ENCODE data around the gene CACNA2D3.
A peak's percentile ranks its signal among the peaks of the same experiment; 100 is the strongest.

The CACNA2D3 gene

DNA sequence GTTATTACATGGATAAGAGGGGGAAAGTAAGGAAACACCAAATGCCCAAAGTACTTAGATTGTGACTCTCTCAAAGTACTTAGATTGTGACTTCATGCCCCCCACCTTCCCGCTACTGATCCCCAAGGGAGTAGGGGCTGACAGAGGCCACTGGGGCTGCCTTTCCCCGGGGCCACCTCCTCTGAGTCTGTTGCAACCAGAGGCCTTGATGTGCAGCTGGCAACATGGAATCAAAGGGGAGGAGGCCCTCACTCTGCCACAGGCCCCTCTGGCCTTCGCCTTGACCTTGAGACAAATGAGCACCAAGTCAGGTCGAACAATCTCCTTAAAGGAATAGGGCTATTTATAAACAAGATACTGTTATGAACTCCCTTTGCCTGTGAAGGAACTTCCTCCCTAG lies 743.0 kb downstream of the CACNA2D3 start:
- DNase-seq = no peak

GRCh38 chr3:54866251-54866650 lies 743.9 kb downstream of the CACNA2D3 start:
- DNase-seq = no peak

DNA sequence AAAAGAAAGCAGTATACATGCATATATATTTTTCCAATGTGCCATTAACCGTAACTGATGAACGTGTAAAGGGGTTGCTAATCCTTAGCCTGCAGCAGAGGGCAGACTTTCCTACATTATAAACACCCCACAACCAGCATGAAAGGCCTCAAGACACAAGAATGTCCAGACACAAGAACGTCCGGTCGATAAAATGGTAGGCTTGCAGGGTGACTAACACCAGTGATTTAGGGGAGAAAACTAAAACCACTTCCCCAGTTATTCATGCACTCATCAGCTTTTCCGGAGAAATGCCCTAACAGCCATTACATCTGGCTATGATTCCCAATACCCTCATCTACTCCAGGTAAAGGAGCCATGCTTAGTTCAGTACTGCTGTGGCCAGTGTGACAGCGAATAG lies 748.1 kb downstream of the CACNA2D3 start:
- DNase-seq = no peak

DNA sequence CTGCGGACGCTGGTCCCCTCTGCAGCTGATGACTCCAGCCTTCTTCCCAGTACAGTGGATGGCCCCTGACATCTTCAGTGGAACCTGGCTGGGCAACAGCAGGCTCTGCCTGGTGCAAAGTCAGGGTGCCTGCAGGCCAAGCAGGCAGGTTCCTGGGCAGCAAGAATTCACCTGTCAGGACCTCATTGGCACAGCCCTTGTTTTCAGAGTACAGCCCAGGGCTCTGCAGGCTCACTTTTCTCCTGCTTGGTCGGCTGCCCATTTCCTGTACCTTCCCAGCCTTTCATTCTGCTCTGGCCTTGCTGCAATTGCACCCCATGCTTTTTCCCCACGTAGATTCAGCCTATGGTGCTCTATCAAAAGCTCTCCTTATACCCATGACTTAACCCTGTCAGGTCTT lies 749.5 kb downstream of the CACNA2D3 start:
- DNase-seq = no peak

DNA sequence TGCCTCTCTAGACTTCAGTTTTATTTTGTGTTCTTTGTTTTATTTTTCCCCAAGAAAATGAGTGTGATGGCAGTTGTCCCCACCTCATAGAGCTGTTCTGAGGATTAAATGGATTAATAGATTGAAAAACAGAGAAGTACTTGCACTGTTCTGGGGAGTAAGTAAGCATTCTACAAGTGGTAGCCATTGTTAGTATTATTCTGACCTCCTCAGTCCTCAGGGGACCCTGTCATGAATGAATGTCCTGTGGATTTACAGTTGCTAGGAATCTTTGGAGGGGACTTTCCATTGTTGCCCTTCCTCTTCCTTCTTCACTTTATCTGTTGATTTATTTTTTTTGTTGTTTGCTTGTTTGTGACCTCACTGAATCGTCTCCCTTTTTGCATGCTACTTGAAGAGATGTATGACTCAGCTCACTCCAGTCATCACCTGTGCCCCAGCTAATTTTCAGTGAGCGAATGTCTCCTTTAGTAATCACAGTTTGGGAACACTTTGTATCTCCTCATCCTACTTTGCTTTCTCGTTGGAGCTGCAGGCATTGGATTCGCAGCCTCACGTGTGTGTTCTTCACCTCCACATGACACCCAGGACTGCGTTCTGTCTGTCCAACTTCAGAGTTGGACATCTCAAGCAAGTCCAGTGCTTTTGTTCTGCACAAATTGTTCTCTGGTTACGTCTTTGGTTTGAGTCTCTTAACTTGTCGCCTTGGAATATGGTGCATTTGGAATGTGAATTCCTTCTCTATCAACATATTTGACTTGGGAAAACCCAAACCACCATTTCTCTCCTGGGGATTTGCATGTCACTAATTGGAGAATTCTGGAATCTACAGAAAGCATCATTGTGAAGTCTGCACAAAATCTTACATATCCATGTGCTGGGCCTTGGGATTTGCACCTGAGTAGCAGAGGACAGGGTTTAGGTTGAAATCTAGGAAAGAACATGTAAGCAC lies 751.0 kb downstream of the CACNA2D3 start:
- DNase-seq = no peak

DNA sequence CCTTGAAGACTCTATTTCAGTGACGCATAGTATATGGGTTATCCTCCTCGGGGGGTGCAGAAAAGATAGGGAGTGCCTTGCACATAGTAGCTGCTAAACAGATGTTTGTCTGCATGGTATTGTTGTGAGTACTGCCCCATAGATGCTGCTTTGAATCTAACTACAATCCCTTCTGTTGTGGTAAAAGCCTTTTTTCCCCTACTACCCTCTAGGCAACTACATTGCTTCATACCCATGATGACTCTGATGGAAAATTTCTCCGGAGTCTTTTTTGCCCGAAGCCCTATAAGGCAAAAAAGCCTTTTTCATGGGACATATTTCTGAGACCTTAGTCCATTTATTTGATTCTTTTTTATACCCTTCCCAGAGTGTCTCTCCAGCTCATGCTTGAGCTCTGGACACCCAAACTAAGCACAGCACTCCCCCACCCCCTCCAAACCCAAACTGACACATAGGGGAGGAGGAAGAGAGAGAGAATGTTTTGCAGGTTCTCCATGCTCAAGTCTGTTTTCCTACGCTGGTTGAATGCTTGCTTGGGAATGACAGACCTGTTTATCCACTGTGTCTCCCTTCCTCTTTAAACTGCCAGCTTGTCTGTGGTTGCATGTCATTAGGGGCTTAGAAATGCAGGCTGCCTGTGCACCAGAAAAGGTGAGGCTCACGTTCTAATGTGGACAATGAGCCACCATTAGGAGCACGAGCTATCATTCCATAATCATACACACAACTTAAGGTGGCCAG lies 752.6 kb downstream of the CACNA2D3 start:
- no peak for DNase-seq

GRCh38 chr3:54875596-54876268 lies 753.4 kb downstream of the CACNA2D3 start:
- no peak for DNase-seq

DNA sequence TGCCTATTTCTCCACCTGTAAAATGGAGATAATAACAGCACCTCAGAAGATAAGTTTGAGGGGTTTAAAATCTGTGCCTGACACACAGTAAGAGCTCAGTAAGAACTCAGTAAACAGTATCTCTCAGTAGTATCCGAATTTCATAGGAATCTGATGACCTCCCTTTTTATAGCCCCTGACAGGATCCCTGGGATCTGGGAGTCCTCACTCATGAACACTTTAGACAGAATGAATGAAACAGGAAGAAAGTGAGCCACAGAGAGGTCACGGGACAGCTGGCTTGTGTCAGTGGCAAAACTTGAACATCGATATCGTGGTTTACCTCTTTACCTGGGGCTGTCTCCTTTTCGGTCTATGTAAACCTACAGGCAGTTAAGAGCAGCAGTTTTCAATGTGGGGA lies 754.3 kb downstream of the CACNA2D3 start:
- DNase-seq = no peak

DNA sequence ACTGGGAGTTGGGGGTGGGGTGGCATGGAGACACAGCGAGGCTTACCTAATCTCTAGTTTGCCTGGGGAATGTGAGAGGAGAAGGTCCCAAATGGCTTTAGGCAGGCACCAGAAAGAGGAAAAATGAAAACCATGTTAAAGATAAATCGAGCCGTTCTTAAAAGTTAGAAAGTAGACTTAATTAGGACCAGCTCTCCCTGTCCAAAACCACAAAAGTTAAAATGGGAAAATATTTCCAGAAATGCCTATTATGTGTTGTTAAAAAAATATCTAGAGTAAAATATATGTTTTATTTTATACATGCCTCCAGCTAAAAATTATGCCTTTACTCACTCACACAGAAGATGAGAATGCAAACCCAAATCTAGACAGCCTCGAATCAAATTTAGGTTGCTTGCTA lies 755.4 kb downstream of the CACNA2D3 start:
- DNase-seq = no peak

- DNase-seq = no peak
Observed at GRCh38 chr3:54878145-54878544, 755.8 kb downstream of the CACNA2D3 start.

- DNase-seq = no peak
Observed at GRCh38 chr3:54882129-54882833, 759.9 kb downstream of the CACNA2D3 start.

- DNase-seq = no peak
Observed at GRCh38 chr3:54888162-54888561, 765.8 kb downstream of the CACNA2D3 start.

- DNase-seq = no peak
Observed at GRCh38 chr3:54888873-54889272, 766.5 kb downstream of the CACNA2D3 start.

DNA sequence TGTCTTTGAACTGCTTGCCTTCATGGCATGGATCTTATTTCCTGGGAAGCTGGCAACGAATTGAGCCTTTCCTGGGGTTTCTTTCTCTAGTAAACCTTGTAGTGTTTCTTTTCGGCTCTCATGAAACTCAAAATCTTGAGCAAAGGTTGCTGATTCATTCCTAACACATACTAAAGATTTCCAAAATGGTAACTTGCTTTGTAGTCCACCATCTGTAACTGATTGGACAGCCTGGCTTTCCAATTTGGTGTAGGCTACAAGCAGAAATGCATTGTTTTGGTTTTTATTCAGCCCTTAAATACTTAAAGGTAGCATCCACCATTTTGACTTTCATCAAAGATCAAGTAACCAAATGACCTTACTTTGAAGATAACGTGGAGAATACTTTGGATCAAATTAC lies 767.4 kb downstream of the CACNA2D3 start:
- DNase-seq = no peak

DNA sequence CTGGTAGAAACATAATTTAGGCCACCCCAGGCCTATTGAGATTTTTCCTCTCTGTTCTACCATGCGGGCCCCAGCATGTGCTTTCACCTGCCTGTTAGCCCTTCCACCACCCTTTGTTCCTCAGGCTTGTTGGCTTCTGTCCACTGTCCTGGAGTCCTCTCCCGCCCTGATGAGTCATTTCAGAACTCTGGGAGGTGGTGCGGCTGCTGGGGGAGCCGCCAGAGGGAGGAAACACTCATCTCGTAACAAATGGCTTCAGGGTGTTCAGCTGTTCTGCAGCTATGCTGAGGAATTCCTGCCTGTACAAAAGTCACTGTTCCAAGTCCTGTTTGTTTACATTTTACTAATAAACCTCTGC lies 769.2 kb downstream of the CACNA2D3 start:
- peak; percentile 17 for DNase-seq

DNA sequence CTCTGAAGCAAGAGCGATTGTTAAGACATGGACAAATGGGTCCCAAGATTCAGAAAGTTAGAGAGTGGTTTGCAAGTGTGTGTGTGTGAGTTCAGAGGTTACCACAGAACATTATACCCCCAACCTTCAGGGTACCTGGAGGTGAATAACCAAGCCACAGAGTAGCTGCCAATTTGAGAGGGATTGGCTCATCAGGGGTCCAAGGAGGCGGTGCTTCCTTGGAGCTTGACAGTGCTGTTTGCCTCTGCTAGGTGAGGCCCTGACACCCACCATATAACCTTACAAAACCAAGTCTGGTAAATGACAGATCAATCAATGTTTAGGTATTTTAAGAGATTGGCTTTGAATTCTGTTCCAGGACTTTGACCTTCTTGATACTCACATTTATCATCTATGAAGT lies 769.8 kb downstream of the CACNA2D3 start:
- DNase-seq = no peak

DNA sequence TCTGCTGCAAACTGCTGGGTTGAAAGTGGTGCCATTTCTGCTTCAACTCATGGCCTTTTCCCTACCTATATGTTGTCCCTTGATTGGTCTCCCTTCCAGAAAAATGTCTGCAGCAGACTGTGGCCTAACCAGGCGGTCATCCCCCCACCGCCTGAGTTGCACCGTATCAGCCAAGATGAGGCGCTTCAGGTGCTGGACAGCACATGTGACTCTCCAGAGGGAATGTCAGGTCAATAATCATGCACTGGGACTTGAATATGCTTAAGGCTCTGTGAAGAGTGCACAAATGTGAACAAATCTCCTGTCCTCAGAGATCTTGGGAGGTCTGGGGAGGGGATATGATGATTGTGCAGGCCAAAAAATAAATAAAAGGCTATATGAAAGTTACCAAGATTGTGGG lies 773.3 kb downstream of the CACNA2D3 start:
- DNase-seq = no peak

DNA sequence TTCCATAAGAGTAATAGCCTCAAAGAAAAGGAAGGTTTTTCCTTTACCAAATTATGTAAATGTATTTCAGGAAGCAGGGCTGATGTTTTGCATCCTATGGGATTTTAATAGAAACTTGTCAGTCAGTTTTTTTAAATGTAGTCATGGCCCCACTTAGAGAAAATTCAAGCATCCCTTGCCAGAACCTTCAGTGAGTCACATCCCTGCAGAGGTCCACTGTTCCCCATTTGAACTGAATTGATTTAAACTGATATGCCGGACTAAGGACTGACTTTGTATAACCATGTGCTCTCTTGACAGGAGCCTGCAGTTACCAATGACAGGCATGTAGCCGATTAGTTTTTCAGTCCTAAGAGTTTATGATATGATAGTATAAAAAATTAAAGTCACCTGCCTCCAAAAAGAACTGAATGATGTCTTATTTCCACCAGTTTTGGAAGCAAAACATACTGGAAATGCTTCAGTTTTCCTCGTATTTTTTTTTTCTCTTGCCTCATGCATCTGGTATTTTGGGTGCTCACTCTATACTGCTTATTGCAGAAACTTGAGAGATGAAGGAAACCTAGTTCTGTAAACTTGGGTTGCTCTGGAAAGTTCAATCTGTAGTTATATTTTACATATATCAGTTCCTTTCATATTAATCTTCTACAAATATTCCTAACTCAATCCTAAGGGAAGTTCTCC lies 774.8 kb downstream of the CACNA2D3 start:
- no peak for DNase-seq

GRCh38 chr3:54899273-54899672 lies 776.9 kb downstream of the CACNA2D3 start:
- DNase-seq = no peak

- no peak for DNase-seq
Observed at GRCh38 chr3:54900838-54901591, 778.7 kb downstream of the CACNA2D3 start.

- DNase-seq = no peak
Observed at GRCh38 chr3:54901906-54902685, 779.7 kb downstream of the CACNA2D3 start.
